ENCODE data around the gene SH3GLB1. TPM values are rescaled to one million over a fixed set of nuclear protein-coding genes. Genes with fewer than 3 reads are reported as not detected.

SH3GLB1 gene
- polyA plus RNA-seq, 1 donor from 2014 or later: 67.3 TPM

DNA sequence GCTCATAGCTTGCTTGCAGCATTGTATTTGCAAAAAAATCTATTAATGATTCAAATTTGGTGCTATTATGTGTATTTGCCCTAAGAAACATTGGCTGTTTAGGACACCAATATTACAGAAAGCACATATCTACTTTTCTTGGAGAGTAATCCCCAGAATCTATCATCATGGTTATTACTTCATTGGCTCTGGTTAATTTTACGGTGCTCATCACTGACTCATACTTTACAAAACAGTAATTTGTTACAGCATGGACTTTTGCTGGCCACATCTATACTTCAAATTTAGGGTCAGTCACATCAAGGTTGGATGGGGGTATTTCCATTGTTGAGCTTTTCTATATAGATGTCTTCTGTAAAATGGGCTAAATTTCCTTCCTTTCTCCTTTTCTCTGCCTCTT lies 45.7 kb downstream of the SH3GLB1 start:
- TF ChIP-seq EZH2 (IDR thresholded peaks at IDR 0.05; ENCODE audit: borderline replicate concordance, insufficient read depth, low read length, poor library complexity, severe bottlenecking) (no peak), TAF1 (IDR thresholded peaks at IDR 0.05; ENCODE audit: low read depth) (no peak), RAD21 (conservative IDR thresholded peaks at IDR 0.05) (no peak), POLR2AphosphoS5 (IDR thresholded peaks at IDR 0.05) (no peak), SMC3 (conservative IDR thresholded peaks at IDR 0.05; ENCODE audit: poor library complexity) (no peak), EP300 (conservative IDR thresholded peaks at IDR 0.05; ENCODE audit: poor library complexity, severe bottlenecking) (no peak), MXI1 (conservative IDR thresholded peaks at IDR 0.05; ENCODE audit: poor library complexity, severe bottlenecking) (no peak)
- TF ChIP-seq, protein P1, sequence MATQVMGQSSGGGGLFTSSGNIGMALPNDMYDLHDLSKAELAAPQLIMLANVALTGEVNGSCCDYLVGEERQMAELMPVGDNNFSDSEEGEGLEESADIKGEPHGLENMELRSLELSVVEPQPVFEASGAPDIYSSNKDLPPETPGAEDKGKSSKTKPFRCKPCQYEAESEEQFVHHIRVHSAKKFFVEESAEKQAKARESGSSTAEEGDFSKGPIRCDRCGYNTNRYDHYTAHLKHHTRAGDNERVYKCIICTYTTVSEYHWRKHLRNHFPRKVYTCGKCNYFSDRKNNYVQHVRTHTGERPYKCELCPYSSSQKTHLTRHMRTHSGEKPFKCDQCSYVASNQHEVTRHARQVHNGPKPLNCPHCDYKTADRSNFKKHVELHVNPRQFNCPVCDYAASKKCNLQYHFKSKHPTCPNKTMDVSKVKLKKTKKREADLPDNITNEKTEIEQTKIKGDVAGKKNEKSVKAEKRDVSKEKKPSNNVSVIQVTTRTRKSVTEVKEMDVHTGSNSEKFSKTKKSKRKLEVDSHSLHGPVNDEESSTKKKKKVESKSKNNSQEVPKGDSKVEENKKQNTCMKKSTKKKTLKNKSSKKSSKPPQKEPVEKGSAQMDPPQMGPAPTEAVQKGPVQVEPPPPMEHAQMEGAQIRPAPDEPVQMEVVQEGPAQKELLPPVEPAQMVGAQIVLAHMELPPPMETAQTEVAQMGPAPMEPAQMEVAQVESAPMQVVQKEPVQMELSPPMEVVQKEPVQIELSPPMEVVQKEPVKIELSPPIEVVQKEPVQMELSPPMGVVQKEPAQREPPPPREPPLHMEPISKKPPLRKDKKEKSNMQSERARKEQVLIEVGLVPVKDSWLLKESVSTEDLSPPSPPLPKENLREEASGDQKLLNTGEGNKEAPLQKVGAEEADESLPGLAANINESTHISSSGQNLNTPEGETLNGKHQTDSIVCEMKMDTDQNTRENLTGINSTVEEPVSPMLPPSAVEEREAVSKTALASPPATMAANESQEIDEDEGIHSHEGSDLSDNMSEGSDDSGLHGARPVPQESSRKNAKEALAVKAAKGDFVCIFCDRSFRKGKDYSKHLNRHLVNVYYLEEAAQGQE (IDR thresholded peaks at IDR 0.05; ENCODE audit: borderline replicate concordance): no peak
- TF ChIP-seq, protein P2, sequence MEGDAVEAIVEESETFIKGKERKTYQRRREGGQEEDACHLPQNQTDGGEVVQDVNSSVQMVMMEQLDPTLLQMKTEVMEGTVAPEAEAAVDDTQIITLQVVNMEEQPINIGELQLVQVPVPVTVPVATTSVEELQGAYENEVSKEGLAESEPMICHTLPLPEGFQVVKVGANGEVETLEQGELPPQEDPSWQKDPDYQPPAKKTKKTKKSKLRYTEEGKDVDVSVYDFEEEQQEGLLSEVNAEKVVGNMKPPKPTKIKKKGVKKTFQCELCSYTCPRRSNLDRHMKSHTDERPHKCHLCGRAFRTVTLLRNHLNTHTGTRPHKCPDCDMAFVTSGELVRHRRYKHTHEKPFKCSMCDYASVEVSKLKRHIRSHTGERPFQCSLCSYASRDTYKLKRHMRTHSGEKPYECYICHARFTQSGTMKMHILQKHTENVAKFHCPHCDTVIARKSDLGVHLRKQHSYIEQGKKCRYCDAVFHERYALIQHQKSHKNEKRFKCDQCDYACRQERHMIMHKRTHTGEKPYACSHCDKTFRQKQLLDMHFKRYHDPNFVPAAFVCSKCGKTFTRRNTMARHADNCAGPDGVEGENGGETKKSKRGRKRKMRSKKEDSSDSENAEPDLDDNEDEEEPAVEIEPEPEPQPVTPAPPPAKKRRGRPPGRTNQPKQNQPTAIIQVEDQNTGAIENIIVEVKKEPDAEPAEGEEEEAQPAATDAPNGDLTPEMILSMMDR (IDR thresholded peaks at IDR 0.05; ENCODE audit: poor library complexity, severe bottlenecking): no peak
- H3K27me3 ChIP-seq (ENCODE audit: insufficient read depth, low read depth, low read length): no peaks in the 10 kb centered on the region
- no peaks in the 10 kb centered on the region for H3K9me3 ChIP-seq (ENCODE audit: low read length)

DNA sequence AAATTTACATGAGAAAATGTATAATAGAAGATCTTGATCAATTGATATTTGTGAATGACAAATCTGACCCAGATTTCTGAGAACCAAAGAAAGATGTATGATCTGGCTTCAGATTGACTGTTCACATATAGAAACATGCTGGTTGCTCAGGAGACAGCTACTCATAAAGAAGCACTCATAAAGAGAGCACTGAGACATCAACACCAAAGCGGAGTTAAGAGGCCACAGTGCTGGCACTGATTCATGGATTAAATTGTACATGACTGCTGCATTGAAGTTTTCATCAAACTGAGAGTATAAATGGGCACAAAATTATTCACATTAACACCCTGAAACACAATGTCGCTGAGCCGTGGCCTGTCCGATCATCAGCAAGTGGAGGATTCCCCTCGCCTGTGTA lies 46.2 kb downstream of the SH3GLB1 start:
- H3K9me3 ChIP-seq (ENCODE audit: low read length): no peaks in the 10 kb centered on the region
- no peaks in the 10 kb centered on the region for H3K27me3 ChIP-seq (ENCODE audit: insufficient read depth, low read depth, low read length)
- no peak overlapping the region for H3K4me2 ChIP-seq (ENCODE audit: low read length)
- no peak overlapping the region for H3K9ac ChIP-seq (ENCODE audit: low read length)
- no peaks in the 10 kb centered on the region for H3F3A ChIP-seq (ENCODE audit: insufficient read depth, low read length, poor library complexity, severe bottlenecking)
- no peaks in the 10 kb centered on the region for H3K36me3 ChIP-seq (ENCODE audit: insufficient read depth, low read length)
- H3K27ac ChIP-seq (ENCODE audit: low read length): no peak overlapping the region
- H3K4me3 ChIP-seq (ENCODE audit: low read length): no peak overlapping the region
- H2AFZ ChIP-seq (ENCODE audit: low read depth, low read length): no peak overlapping the region
- no peaks in the 10 kb centered on the region for H4K20me1 ChIP-seq (ENCODE audit: insufficient read depth)
- H3K9me2 ChIP-seq (ENCODE audit: insufficient read depth, low read length): no peaks in the 10 kb centered on the region
- no peaks in the 10 kb centered on the region for H3K79me2 ChIP-seq (replicated peaks; ENCODE audit: insufficient read depth, low read length)
- TF ChIP-seq TAF1 (IDR thresholded peaks at IDR 0.05; ENCODE audit: low read depth) (no peak), RAD21 (conservative IDR thresholded peaks at IDR 0.05) (no peak), SMC3 (conservative IDR thresholded peaks at IDR 0.05; ENCODE audit: poor library complexity) (no peak), EP300 (conservative IDR thresholded peaks at IDR 0.05; ENCODE audit: poor library complexity, severe bottlenecking) (no peak), MXI1 (conservative IDR thresholded peaks at IDR 0.05; ENCODE audit: poor library complexity, severe bottlenecking) (no peak), EZH2 (IDR thresholded peaks at IDR 0.05; ENCODE audit: borderline replicate concordance, insufficient read depth, low read length, poor library complexity, severe bottlenecking) (no peak), POLR2AphosphoS5 (IDR thresholded peaks at IDR 0.05) (no peak)
- TF ChIP-seq, protein P2 (IDR thresholded peaks at IDR 0.05; ENCODE audit: poor library complexity, severe bottlenecking): no peak
- TF ChIP-seq, protein P1 (IDR thresholded peaks at IDR 0.05; ENCODE audit: borderline replicate concordance): no peak

More for the DNA sequence above, 45.7 kb downstream of the SH3GLB1 start:
- H3K27ac ChIP-seq (ENCODE audit: low read length): no peak overlapping the region
- H3K9me2 ChIP-seq (ENCODE audit: insufficient read depth, low read length): no peaks in the 10 kb centered on the region
- H3K79me2 ChIP-seq (replicated peaks; ENCODE audit: insufficient read depth, low read length): no peaks in the 10 kb centered on the region
- H3K4me3 ChIP-seq (ENCODE audit: low read length): no peak overlapping the region
- no peaks in the 10 kb centered on the region for H4K20me1 ChIP-seq (ENCODE audit: insufficient read depth)
- no peaks in the 10 kb centered on the region for H3F3A ChIP-seq (ENCODE audit: insufficient read depth, low read length, poor library complexity, severe bottlenecking)
- no peak overlapping the region for H3K9ac ChIP-seq (ENCODE audit: low read length)
- no peak overlapping the region for H2AFZ ChIP-seq (ENCODE audit: low read depth, low read length)
- H3K4me2 ChIP-seq (ENCODE audit: low read length): no peak overlapping the region
- H3K36me3 ChIP-seq (ENCODE audit: insufficient read depth, low read length): no peaks in the 10 kb centered on the region
